Loucy (cell line): ENCODE results near the gene XRN2.

Source experiments
- CTCF ChIP-seq: fragments of 200-600 bp; sonication (generic); conservative IDR thresholded peaks from 2 replicates; pipeline ENCODE4 v1.5.1; 2014; ENCODE audit warnings: mild to moderate bottlenecking, antibody characterized with exemption, low read length
- EZH2phosphoT487 ChIP-seq: fragments of 200-600 bp; IDR thresholded peaks from 2 replicates; pipeline ENCODE4 v1.6.1; 2018; ENCODE audit warnings: antibody characterized with exemption, mild to moderate bottlenecking, moderate library complexity, borderline replicate concordance

GRCh38 chr20:21411725-21412124 is 108.6 kb downstream of the XRN2 start:
- no peak for TF ChIP-seq EZH2phosphoT487
- TF ChIP-seq CTCF: no peak
